Left ventricle myocardium superior (tissue), 1 donor: ENCODE measurements around the gene MTHFD2. TPM values are rescaled to one million over a fixed set of nuclear protein-coding genes. Genes with fewer than 3 reads are reported as not detected.
"Not testable (repeated sequence)": the region's sequence is repeated elsewhere in the genome, so short reads cannot be mapped to it uniquely, and the experiment has no call there.

Experiments
- ATAC-seq: fragments of 200-7000 bp; cut with Tn5 transposase; one replicate; pipeline ENCODE4 v1.9.1; 2020; ENCODE audit warnings: mild to moderate bottlenecking, moderate library complexity
- DNase-seq: peaks from one replicate; pipeline ENCODE4 v3.0.0-alpha.2; 2020
- intact Hi-C: fragments of 100-400 bp; cut with micrococcal nuclease; formaldehyde crosslinking; loops from one replicate; pipeline ENCODE4 v1.11.0; 2022
- long read RNA-seq: library from polyadenylated mRNA; unstranded; transcript quantifications from one replicate; pipeline ENCODE4 v2.0.0, GENCODE V29; 2021
- total RNA-seq: library from RNA; stranded (reverse); fragmentation: NEBNext Ultra II Directional; extraction: Animal tissue kit (Norgen Biotek cat#: 25700); gene quantifications from one replicate; pipeline ENCODE4 v1.2.1, GENCODE V29; 2021
- donor health status: DM: no; HTN: yes; CAD: no; lungs with severe emphysema.

MTHFD2 gene
- total RNA-seq = 20.0 TPM
- long read RNA-seq, full-length matches to known transcripts = 47 of 54 reads
- long read RNA-seq, partial matches to known transcripts = 0 of 54 reads
- long read RNA-seq, other reads (novel, unspliced or antisense) = 7 of 54 reads

DNA sequence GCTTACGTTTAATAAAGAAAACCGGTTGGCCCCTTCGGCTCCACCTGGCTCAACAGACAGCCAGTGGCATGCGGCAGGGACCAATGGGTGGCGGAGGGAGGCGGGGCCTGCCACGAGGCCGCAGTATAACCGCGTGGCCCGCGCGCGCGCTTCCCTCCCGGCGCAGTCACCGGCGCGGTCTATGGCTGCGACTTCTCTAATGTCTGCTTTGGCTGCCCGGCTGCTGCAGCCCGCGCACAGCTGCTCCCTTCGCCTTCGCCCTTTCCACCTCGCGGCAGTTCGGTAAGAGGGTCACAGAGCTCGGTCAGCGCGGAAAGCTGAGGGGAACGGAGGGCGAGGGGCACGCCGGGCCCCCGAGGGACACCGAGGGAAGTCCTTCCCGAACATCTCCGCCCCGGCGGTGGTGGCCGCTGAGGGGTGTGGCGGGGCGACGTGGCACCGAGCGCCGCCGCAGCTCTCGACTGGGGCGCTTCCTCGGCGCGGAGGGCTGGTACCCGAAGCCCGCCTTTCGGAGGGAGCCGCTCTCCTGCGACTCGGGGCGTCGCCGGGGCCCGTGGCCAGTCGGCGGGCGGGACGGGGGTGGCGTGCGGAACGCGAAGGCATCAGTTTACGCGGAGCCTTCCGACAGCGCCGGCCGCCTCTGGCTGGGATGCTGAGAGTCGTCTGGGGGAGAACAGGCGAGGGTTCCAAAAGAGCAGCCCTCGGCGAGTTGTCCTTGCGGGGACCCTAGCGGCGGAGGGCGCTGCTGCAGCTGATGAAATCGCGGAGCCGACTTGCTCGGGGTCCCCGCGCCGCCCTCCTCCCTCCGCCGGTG lies at the start of gene MTHFD2:
Gene MTHFD2 (plus strand): TSS at position 155 of the 814 bp plus-strand sequence. CDS start 27 bp downstream, at position 182.
- peak; percentile 95 for DNase-seq
- peak; percentile 97 for ATAC-seq
- intact Hi-C loops = no loop called here

DNA sequence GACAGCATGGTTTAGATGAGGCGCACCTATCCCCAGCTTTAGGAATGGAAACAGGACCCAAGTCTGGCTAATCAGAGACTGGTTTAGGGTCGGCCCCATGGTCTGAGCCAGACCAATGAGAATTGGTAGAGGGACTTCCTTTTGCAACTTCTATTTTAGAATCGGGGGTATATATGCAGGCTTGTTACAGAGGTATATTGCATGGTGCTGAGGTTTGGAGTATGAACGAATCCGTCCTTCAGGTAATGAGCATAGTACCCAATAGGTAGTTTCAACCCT lies 49.2 kb upstream of the MTHFD2 start:
- ATAC-seq = no peak
- intact Hi-C loops = no loop called here
- no peak for DNase-seq

DNA sequence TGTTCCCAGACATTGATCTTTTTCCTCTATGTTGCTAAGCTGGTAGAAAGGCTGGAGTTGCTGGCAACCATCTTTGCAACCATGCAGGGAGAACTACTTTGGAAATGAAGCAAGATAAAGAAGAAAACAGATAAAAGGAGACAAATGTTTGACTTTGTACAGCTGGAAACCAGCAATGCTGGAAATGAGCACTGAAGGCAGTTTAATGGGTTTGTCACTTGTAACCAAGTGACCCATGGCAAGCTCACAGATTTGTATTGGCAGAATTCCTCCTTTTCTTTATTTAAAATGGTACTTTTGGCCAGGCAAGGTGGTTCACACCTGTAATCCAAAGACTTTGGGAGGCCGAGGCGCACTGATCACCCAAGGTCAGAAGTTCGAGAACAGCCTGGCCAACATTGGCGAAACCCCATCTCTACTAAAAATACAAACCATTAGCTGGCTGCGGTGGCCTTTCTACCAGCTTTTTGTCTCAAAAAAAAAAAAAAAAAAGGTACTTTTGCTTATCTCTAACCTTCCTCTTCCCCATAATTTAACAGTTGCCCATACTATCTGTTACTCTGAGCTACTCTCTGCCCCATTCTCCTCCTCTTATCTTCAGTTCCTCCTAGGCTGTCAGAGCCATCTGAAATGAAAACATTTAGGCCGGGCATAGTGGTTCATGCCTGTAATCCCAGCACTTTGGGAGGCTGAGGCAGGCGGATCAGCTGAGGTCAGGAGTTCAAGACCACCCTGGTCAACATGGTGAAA lies 48.7 kb upstream of the MTHFD2 start:
- intact Hi-C loops = no loop called here
- ATAC-seq (no peak), DNase-seq (no peak)

DNA sequence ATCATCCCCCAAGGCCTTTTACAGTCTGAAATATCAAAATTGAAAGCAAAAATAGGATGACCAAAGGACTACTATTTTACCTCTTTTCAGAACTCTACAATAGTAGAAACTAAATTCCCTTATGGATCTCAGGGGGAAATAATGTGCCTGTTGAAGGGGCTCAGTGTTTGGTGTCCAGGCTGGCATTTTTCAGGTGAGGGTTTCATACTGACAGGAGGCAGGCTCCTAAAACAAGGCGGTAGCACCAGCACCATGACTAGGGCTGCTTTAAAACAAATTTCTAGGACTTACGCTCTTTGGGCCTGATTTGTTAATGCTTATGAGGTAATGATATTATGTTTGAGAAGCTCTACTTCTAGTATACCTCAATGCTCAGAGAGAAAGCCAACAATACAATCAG lies 45.5 kb upstream of the MTHFD2 start:
- no peak for DNase-seq
- intact Hi-C loops = no loop called here

DNA sequence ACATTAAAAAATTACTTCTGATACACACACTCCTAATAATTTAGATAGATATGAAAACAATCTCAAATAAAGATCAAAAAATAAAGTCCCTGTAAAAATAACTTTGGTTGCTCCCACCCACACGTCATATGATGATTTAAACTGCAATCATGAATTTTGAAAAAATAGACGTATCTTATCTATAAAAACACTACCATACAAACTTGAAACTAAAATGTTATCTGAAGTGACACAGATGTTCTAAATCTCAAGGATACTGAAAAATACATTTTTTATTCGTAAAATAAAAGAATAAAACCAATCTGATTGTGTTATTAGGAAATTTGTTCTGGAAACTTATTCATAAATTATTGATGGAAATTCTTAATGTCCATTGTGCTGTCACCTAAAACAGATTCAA lies 42.6 kb upstream of the MTHFD2 start:
- no peak for ATAC-seq

More for the DNA sequence above, 45.5 kb upstream of the MTHFD2 start:
- no peak for ATAC-seq

DNA sequence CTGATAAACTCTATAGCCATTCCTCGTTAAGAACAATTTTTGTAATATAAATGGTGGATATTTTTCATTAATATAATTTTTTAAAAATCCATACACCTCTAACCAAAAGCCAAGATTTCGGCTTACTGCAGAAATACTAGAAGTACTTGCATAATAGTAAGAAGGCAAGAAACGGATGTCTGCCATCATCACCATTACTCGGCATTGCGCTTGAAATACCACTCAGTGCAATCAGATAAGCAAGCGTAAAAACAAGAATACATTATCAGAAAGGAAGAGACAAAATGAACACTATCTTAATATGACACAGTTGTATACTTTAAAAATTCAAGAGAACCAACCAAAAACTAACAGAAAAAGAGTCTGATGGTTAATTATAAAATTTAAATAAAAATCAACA lies 35.5 kb upstream of the MTHFD2 start:
- no peak for ATAC-seq
- DNase-seq = no peak
- intact Hi-C loops = no loop called here

More for the DNA sequence above, 42.6 kb upstream of the MTHFD2 start:
- no peak for DNase-seq
- intact Hi-C loops = no loop called here

DNA sequence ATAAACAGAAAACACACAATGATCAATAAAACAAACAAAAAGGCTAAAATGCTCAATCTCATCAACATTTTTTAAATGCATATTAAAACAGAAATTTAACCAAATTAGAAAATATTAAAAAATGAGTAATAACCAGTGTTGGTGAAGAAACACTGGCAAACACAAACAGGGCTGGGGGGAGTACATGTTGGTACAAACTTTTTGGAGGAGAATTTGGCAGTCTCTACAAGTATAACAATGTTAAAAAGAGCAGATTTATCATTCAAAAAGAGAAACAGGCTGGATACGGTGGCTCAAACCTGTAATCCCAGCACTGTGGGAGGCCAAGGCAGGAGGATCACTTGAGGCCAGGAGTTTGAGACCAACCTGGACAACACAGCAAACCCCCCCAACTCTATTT lies 33.7 kb upstream of the MTHFD2 start:
- DNase-seq (no peak), ATAC-seq (no peak)
- intact Hi-C loops = no loop called here

DNA sequence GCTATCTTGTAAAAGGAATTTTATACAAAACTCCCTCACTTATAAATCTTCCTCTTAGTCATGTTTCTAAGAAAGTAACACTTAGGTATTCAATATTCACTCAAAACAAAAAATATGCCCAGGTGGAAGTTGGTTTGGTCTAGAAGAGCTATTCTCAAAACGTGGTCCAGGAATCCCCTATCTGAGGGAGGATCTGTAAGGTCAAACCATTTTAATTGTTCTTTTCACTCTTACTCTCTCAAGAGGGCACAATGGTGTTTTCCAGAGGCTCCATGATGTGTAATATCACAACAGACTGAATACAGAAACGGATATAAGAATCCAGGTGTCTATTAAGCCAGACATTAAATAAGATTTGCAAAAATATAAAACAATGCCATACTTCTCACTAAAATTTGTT lies 29.7 kb upstream of the MTHFD2 start:
- intact Hi-C loops = no loop called here
- DNase-seq (no peak), ATAC-seq (no peak)

DNA sequence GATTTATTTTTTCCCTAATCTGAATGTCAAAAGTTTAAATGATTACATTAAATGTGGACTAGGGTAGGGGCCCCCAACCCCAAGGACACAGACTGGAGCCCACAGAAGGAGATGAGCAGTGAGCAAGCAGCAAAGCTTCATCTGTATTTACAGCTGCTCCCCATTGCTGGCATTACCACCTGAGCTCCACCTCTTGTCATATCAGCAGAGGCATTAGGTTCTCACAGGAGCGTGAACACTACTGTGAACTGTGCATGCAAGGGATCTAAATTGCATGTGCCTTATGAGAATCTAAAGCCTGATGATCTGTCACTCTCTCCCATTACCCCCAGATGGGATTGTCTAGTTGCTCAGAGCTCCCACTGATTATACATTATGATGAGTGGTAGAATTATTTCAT lies 23.5 kb upstream of the MTHFD2 start:
- ATAC-seq (no peak), DNase-seq (no peak)
- intact Hi-C loops = no loop called here

DNA sequence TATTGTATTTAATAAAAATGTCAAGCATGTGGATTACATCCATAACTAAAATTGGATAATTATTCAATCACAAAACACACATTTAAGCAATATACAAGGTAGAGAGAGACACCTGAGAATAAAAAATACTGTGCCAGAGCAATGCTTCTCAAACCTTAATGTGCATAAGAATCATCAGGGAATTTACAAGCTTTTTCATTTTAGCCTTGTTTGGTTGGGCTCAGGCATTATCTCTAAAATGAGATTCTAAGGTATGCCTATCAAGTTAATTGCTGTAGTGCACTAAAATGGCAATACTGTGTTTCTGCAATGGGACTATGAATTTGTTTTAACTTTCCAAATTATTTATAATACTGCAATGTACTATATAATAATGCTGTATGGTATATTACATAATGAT lies 20.7 kb upstream of the MTHFD2 start:
- no peak for ATAC-seq
- intact Hi-C loops = no loop called here

DNA sequence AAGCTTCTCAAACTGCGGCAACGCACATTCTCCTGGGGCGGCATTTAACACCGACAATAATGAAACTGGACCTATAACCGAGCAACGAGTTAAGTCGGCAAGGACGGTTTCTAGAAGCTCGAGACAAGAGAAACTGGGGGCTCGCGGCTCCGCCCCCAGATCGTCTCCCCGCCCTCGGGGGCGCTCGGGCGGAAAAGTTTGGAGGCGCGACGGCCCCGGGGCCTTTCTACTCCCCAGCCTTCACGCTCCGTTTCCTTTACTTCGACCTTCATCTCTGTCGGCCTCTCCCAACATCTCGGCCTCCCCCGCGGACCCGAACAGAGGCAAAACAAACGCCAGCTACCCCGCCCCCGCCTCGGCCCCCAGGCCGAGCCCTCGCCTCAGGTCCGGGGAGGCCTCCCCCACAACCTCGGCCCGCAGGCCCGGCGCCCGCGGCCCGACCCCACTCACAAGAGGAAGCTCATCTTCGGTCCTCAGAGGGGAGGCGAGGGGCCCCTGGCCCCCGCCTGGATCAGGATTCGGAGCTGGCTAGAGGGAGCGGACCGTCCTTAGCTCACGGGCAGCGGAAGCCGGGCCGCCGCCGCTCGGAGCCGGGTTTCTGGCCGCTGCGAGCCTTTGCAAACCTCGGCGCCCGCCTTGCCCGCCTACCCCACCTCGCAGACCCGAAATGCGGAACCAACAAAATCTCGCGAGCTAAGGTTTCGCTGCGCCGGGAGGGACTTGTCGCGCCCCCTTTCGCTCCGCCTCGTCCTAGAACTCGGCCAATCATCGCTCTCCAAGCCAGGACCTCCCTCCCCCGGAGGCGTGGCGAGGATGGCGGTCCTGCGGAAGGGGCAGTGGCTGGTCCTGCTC lies 20.0 kb upstream of the MTHFD2 start, which contains the start of gene MOB1A:
Gene MOB1A (minus strand): TSS at position 669 of the 852 bp plus-strand sequence. CDS start 205 bp downstream, at position 464.
- intact Hi-C loops = no loop called here
- DNase-seq (peak; percentile 97), ATAC-seq (peak; percentile 98)

More for the DNA sequence above, 20.7 kb upstream of the MTHFD2 start:
- no peak for DNase-seq

DNA sequence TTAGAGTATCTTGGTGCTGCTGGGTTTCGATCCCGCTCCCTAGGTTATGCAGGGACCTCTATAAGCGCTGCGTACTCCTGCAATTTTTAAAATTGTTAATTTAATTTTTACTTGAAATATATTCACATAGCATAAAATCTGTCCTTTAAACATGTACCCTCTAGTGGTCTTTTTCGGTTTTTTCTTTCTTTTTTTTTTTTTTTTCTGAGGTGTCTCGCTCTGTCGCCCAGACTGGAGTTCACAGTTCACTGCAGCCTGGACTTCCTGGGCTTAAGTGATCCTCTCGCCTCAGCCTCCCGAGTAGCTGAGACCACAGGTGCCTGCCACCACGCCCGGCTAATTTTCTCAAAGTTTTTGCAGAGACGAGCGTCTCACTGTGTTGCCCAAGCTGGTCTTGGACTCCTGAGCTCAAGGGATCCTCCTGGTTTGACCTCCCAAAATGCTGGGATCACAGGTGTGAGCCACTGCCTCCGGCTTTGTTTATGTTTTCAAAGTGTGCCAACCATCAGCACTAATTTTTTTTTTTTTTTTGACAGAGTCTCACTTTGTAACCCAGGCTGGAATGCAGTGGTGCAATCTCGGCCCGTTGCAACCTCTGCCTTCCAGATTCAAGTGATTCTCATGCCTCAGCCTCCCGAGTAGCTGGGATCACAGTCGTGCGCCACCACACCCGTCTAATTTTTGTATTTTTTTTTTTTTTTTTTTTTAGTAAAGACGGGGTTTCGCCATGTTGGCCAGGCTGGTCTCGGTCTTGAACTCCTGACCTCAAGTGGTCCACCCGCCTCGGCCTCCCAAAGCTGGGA lies 19.2 kb upstream of the MTHFD2 start:
- intact Hi-C loops = no loop called here
- DNase-seq (peak; percentile 28), ATAC-seq (no peak)

DNA sequence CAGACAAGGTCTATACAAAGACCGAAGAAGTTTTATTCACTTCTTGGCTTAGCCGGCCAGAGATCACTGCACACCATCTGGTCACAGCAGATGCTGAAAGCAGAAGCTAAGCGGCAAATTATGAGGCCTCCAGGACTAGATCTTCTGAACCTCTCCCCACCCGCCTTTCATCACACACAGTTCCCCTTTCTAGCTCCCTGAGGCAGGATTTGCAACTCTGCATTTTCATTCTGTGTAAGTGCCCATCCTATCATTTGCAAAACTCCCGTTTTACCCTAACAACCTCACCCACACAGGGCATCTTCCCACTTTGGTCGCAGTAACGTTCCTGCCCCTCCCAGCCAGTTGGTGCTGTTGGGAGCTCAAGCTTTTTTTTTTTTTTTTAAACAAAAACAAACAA lies 16.7 kb upstream of the MTHFD2 start:
- DNase-seq = no peak

DNA sequence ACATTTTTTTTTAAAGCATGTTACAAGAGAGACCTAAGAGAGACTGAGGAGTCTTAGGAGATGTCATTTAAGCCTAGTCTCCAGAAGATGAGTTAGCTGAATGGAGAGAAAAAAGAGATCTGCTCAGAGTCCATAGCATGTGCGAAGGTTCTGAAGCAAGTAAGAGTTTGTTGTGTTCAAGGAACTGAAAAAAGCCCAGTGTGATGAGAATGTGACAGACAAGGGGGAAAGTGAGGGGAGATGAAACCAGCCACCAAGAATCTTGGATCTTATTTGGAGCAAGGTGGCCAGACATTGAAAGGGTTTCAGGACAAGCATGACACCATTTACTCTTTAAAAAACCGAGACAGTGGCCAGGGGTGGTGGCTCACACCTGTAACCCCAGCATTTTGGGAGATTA lies 14.5 kb upstream of the MTHFD2 start:
- intact Hi-C loops = no loop called here
- no peak for ATAC-seq
- no peak for DNase-seq

More for the DNA sequence above, 16.7 kb upstream of the MTHFD2 start:
- intact Hi-C loops = no loop called here
- peak; percentile 18 for ATAC-seq

DNA sequence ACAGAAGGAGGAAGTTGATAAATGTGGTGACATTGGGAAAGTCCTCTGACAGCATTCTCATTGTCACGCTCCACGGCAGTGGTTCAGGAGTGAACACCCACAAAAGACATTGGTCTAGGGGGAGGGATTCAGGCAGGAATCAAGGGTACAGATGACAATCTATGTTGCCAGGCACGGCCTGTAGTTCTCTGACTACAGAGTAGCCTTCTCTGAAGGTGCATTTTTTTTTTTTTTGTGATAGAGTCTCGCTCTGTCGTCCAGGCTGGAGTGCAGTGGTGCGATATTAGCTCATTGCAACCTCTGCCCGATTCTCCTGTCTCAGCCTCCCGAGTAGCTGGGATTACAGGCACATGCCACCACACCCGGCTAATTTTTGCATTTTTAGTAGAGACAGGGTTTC lies 12.4 kb upstream of the MTHFD2 start:
- intact Hi-C loops = no loop called here
- ATAC-seq = peak; percentile 60
- no peak for DNase-seq

DNA sequence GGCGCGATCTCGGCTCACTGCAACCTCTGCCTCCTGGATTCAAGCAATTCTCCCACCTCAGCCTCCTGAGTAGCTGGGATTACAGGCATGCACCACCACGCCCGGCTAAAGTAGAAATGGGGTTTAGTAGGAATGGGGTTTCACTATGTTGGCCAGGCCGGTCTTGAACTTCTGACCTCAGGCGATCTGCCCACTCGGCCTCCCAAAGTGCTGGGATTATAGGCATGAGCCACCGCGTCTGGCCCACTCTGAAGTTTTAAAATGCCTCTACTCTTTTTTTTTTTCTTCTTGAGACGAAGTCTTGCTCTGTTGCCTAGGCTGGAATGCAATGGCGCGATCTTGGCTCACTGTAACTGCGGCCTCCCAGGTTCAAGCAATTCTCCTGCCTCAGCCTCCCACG lies 11.7 kb upstream of the MTHFD2 start:
- ATAC-seq, DNase-seq, intact Hi-C loops: not testable (repeated sequence)

DNA sequence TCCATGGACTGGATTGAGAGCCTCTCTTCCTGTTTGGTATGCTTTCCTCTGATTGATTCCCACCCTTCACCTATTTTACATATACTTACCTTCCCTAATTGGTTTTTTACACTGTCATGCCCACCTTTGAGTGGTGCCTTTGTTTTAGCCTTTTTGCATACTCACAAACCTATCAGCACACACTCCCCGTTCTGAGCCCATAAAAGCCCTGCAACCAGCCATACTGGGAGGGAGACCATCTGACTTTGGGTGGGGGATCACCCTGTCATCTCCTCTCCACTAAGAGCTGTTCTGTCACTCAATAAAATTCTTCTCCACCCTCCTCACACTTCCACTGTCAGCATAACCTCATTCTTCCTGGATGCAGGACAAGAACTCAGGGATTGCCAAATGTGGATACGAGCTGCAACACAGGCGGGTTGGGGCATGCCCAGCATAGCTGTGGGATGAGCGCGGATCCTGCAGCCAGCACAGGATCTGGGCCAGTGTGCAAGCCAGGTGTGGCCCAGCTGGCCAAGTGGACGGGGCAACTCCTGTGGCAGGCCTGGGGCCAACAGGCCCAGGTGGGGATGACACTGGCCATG lies 10.3 kb upstream of the MTHFD2 start:
- intact Hi-C loops = no loop called here
- DNase-seq (peak; percentile 36), ATAC-seq (peak; percentile 66)

DNA sequence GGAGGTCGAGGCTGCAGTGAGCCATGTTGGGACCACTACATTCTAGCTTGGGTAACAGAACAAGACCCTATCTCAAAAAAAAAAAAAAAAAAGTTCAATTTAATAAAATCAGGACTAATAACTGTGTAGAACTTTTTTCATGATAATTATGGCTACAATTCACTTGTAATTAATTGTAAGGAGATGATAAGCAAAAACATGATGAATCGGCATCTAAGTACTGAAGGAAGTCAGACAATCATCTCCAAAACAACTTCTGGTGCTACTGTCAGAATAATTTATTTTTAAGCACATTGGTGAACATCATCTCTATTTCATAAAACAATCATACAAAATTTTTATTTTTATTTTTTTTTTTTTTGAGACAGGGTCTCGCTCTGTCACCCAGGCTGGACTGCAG lies 9.7 kb upstream of the MTHFD2 start:
- intact Hi-C loops = no loop called here
- no peak for ATAC-seq
- no peak for DNase-seq
